Activated CD8-positive, alpha-beta T cell treated with anti-CD3 and anti-CD28 coated beads for 36 hours (primary cell): Measurements from ENCODE around the gene LATS1. TPM values are rescaled to one million over a fixed set of nuclear protein-coding genes. Genes with fewer than 3 reads are reported as not detected.

Source experiments
- ATAC-seq: fragments of 200-7000 bp; cut with Tn5 transposase; one replicate; pipeline ENCODE4 v1.10.0; 2021; ENCODE audit warnings: mild to moderate bottlenecking, moderate library complexity
- CTCF ChIA-PET: fragments of 350-600 bp; sonication (Branson Sonifier 250); formaldehyde crosslinking; loops from one replicate; lab custom pipeline; 2021; ENCODE audit warnings: antibody characterized with exemption; lab: Charles Lee
- POLR2A ChIA-PET: fragments of 350-600 bp; sonication (Branson Sonifier 250); formaldehyde crosslinking; loops from one replicate; lab custom pipeline; 2021; ENCODE audit warnings: antibody characterized with exemption; lab: Charles Lee
- DNase-seq: peaks from one replicate; pipeline ENCODE4 v3.0.0-alpha.2; 2020
- H3K27ac Mint-ChIP-seq: one replicate; pipeline ENCODE4 v1.8.0; 2021; ENCODE audit warnings: mild to moderate bottlenecking, mixed read lengths
- H3K27me3 Mint-ChIP-seq: one replicate; pipeline ENCODE4 v1.8.0; 2021; ENCODE audit warnings: mixed read lengths
- H3K36me3 Mint-ChIP-seq: one replicate; pipeline ENCODE4 v1.8.0; 2021; ENCODE audit warnings: low read depth, mixed read lengths
- H3K4me1 Mint-ChIP-seq: one replicate; pipeline ENCODE4 v1.8.0; 2021; ENCODE audit warnings: low read depth, mixed read lengths
- H3K4me3 Mint-ChIP-seq: one replicate; pipeline ENCODE4 v1.8.0; 2021; ENCODE audit warnings: mild to moderate bottlenecking, moderate library complexity, mixed read lengths
- H3K9me3 Mint-ChIP-seq: one replicate; pipeline ENCODE4 v1.8.0; 2021; ENCODE audit warnings: mixed read lengths
- CTCF ChIP-seq: fragments of 200-600 bp; IDR thresholded peaks from one replicate; pipeline ENCODE4 v1.8.0; 2022; ENCODE audit warnings: antibody characterized with exemption, mild to moderate bottlenecking
- intact Hi-C: fragments of 100-400 bp; cut with micrococcal nuclease; formaldehyde crosslinking; loops from one replicate; pipeline ENCODE4 v1.10.0; 2022
- total RNA-seq, 2 experiments: library from RNA; stranded (reverse); gene quantifications; one replicate each; pipeline ENCODE4 v1.2.3, GENCODE V29; 2021

LATS1 gene
- total RNA-seq, 2 experiments from 2014 or later: 21.1 to 21.2 TPM

- Mint-ChIP-seq H3K4me3 (no peak overlapping the region), H3K36me3 (peaks cover 33% of the 10 kb centered on the region), H3K27me3 (no peaks in the 10 kb centered on the region), H3K9me3 (no peaks in the 10 kb centered on the region), H3K27ac (peak overlapping the region; percentile 25), H3K4me1 (peaks cover 9% of the 10 kb centered on the region)
- ATAC-seq: no peak
- ChIA-PET POLR2A (no interaction called here), CTCF (no interaction called here)
- intact Hi-C loops: no loop called here
- TF ChIP-seq CTCF: no peak
- DNase-seq: no peak
Observed at GRCh38 chr6:149727793-149728498, 10.0 kb upstream of the LATS1 start.

DNA sequence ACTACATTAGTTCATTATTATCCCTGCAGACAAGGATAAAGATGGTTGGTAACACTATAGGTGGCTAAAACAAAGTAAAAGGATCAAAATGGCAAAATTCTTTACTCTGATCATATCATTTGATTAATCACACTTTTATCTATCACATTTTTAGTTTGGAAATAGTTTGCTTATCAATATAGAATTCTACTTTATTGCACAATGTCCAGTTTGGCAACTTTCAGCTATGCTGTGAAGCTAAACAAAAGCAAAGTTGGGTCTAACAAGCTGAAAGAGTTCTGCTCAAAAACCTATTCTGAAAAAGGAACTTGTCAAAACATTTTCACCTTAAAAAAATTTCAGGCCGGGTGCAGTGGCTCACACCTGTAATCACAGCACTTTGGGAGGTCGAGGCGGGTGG, 7.9 kb upstream of the LATS1 start:
- peaks cover 34% of the 10 kb centered on the region for H3K36me3 Mint-ChIP-seq
- CTCF ChIA-PET: no interaction called here
- no peak for TF ChIP-seq CTCF
- no peak overlapping the region for H3K27ac Mint-ChIP-seq
- no peak for ATAC-seq
- no peaks in the 10 kb centered on the region for H3K27me3 Mint-ChIP-seq
- H3K4me1 Mint-ChIP-seq: peaks cover 9% of the 10 kb centered on the region
- H3K4me3 Mint-ChIP-seq: no peak overlapping the region
- DNase-seq: no peak
- intact Hi-C loops: no loop called here
- POLR2A ChIA-PET: no interaction called here
- no peaks in the 10 kb centered on the region for H3K9me3 Mint-ChIP-seq

DNA sequence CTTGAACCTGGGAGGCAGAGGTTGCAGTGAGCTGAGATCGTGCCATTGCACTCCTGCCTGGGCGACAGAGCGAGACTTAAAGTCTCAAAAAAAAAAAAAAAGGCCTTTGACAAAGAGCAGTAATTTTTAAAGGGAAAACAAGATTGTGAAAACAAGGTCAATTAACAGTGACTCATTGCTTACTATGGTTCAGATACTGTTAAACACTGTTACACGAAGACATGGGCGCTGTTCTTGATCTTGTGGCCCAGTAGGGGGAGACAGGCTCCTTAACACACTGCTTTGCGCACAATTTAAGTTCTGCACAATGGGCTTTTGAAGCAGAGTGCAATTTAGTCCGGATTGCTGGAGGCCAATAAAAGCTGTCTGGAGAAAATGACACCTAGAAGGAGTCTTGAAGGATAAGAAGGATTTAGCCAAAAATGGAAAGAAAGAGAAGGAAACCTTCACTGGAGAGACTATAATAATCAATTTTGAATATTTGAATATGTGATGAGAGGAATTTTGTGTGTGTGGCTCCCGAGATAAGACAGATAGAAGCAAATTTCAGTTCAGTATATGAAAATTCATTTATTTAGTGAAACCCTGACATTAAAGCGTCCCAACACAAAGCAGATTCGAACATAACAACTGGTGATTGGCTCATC, 6.0 kb upstream of the LATS1 start:
- CTCF ChIA-PET: interaction anchor here (0.5 to 3.1 kb wide), 12 partner anchors 21 to 162 kb away, joined by 3 to 17 read pairs (median 3); partner anchors contain the start of gene NUP43
- H3K9me3 Mint-ChIP-seq: no peaks in the 10 kb centered on the region
- H3K4me1 Mint-ChIP-seq: peaks cover 9% of the 10 kb centered on the region
- no peak overlapping the region for H3K4me3 Mint-ChIP-seq
- no peak overlapping the region for H3K27ac Mint-ChIP-seq
- intact Hi-C loops: no loop called here
- H3K36me3 Mint-ChIP-seq: peaks cover 36% of the 10 kb centered on the region
- no peaks in the 10 kb centered on the region for H3K27me3 Mint-ChIP-seq
- POLR2A ChIA-PET: no interaction called here
- peak; percentile 85 for TF ChIP-seq CTCF
- DNase-seq: peak; percentile 58
- peak; percentile 97 for ATAC-seq

GRCh38 chr6:149723262-149723661, 5.4 kb upstream of the LATS1 start:
- no peaks in the 10 kb centered on the region for H3K27me3 Mint-ChIP-seq
- H3K4me3 Mint-ChIP-seq: no peak overlapping the region
- ChIA-PET POLR2A (no interaction called here), CTCF (interaction anchor here (0.5 to 3.1 kb wide), 9 partner anchors 21 to 161 kb away, joined by 3 to 17 read pairs (median 3); partner anchors contain the start of gene NUP43)
- ATAC-seq (no peak), DNase-seq (no peak)
- TF ChIP-seq CTCF: no peak
- peaks cover 31% of the 10 kb centered on the region for H3K36me3 Mint-ChIP-seq
- no peaks in the 10 kb centered on the region for H3K9me3 Mint-ChIP-seq
- no peak overlapping the region for H3K27ac Mint-ChIP-seq
- peaks cover 6% of the 10 kb centered on the region for H3K4me1 Mint-ChIP-seq
- intact Hi-C loops: no loop called here

GRCh38 chr6:149719531-149719930, 1.6 kb upstream of the LATS1 start:
- no peak for DNase-seq
- no peaks in the 10 kb centered on the region for H3K27me3 Mint-ChIP-seq
- CTCF ChIA-PET: interaction anchor here (0.6 kb wide), 1 partner anchor 155 kb away, joined by 3 read pairs; no protein-coding TSS in a partner anchor
- no peak overlapping the region for H3K4me3 Mint-ChIP-seq
- intact Hi-C loops: no loop called here
- POLR2A ChIA-PET: interaction anchor here (0.6 to 4.6 kb wide), 3 partner anchors 15 to 28 kb away, joined by 3 to 45 read pairs (median 6); partner anchors contain the start of genes NUP43 and PCMT1
- no peaks in the 10 kb centered on the region for H3K9me3 Mint-ChIP-seq
- peaks cover 27% of the 10 kb centered on the region for H3K36me3 Mint-ChIP-seq
- no peak for ATAC-seq
- H3K4me1 Mint-ChIP-seq: peaks cover 18% of the 10 kb centered on the region
- TF ChIP-seq CTCF: no peak
- no peak overlapping the region for H3K27ac Mint-ChIP-seq
